ENCODE data around the gene YTHDF1.

The YTHDF1 gene

GRCh38 chr20:63248835-63249591 is 33.1 kb upstream of the YTHDF1 start:
- no peak for DNase-seq (ENCODE audit: low read depth)

DNA sequence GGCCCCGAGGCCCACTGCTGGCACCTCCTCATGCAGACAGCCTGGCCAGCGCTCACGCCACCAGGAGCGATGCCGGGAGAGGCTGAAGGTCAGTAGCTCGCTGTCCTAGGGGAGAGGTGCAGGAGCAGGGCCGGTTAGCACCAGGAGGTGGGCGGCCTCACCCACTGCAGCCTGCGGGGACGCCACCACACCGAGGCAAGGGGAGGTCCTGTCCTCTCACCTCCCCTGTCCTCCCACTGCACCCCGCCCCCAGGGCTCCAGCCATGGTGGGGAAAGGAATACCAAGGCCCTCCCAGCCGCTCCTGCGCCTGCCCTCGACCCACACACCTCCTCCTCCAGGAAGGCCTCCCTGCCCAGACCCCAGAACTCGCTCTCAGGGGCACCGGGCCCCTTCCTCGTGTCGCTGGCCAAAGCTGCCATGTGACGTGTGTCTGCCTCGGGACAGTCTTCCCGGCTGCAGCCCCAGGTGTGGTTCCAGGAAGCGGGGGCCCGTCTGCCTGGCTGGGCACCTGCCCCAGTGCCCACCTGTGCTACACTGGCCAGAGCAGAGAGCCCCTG is 31.8 kb upstream of the YTHDF1 start:
- no peak for DNase-seq (ENCODE audit: low read depth)

GRCh38 chr20:63246490-63247288 is 30.8 kb upstream of the YTHDF1 start:
- no peak for DNase-seq (ENCODE audit: low read depth)

DNA sequence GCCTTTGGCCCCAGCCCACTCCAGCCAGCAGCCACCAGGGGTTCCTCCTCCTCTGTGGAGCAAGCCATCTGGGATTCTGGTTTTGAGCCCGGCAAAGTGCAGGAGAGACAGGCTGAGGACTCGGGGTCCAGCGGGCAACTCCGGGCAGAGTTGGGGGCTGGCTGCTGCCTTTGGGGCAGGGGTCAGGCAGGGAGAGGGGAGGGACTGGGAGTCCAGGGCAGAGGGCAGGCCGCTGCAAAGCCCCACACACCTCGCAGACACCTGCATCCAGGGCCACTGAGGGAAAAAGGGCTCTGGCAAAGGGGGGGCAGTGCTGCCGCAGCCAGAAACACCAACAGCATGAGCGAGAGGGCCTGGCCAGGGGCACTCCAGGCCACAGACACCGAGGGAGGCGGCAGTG is 28.5 kb upstream of the YTHDF1 start:
- no peak for DNase-seq (ENCODE audit: low read depth)

- no peak for DNase-seq (ENCODE audit: low read depth)
These were observed 27.8 kb upstream of the YTHDF1 start for GRCh38 chr20:63243604-63244247.

DNA sequence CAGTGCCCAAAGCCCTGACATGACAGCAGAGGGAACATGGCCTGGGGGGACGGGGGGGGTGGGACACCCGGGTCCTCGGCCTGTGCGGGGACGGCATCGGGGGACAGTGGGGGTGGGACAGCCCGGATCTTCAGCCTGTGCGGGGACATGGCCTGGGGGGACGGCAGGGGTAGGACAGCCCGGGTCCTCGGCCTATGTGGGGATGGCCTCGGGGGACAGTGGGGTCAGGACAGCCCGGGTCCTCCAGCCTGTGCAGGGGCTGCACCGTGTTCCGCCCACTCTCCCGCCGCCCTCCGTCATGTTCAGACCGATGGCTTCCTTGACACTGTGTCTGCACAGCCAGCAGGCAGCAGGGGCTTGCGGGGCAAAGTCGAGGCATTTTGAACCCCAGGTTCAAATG is 26.8 kb upstream of the YTHDF1 start:
- DNase-seq (ENCODE audit: low read depth), result no peak

DNA sequence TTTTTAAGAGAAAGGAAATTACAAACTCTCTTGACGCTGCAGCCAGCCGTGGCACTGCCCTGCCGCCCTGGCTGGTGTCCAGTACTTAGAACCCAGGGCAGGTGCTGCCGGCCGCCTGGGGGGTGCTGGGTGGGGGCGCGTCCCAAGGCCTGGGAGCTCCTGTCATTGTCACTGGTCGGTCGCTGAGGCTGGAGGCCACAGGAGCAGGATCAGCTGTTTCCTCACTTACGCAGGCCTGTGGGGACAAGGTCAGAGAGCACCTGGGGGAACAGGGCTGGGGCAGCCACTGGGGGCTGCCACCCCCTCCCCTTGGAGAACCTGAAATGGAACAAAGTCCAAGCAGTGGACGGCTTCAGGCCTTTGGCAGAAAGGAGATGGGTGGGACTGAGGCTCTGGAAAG is 25.3 kb upstream of the YTHDF1 start:
- DNase-seq (ENCODE audit: low read depth), result no peak

DNA sequence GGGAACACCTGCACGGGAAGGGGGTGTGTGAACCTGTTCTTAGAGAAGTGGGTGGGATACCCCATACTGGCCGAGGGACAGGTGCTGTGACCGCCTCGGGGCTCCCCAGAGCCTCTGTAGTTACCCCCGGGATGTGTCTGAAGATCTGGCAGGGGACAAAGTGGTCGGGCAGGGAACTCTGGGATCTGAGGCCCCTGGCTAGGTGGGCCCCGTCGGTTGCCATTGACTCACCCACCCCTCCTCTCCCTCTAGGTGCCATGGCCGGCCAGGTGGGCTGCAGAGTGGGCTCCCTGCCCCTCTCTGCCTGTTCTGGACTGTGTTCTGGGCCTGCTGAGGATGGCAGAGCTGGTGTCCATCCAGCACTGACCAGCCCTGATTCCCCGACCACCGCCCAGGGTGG is 24.1 kb upstream of the YTHDF1 start:
- DNase-seq (ENCODE audit: low read depth), result no peak

DNA sequence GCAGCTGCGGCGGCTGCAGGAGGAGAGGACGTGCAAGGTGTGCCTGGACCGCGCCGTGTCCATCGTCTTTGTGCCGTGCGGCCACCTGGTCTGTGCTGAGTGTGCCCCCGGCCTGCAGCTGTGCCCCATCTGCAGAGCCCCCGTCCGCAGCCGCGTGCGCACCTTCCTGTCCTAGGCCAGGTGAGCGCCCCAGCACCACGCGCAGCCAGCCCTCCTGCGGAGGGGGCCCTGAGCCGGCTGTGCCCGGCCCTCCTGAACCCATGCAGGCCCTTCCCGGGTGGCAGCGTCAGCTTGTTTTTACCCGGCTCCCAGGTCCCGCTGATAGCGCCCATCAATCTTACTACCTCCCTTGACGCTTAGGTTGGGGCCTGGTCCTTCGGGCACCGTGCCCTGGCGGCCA is 23.5 kb upstream of the YTHDF1 start:
- DNase-seq (ENCODE audit: low read depth), result no peak

GRCh38 chr20:63238514-63239125 is 22.7 kb upstream of the YTHDF1 start:
- DNase-seq (ENCODE audit: low read depth), result no peak

GRCh38 chr20:63238031-63238430 is 22.1 kb upstream of the YTHDF1 start:
- DNase-seq (ENCODE audit: low read depth), result no peak

DNA sequence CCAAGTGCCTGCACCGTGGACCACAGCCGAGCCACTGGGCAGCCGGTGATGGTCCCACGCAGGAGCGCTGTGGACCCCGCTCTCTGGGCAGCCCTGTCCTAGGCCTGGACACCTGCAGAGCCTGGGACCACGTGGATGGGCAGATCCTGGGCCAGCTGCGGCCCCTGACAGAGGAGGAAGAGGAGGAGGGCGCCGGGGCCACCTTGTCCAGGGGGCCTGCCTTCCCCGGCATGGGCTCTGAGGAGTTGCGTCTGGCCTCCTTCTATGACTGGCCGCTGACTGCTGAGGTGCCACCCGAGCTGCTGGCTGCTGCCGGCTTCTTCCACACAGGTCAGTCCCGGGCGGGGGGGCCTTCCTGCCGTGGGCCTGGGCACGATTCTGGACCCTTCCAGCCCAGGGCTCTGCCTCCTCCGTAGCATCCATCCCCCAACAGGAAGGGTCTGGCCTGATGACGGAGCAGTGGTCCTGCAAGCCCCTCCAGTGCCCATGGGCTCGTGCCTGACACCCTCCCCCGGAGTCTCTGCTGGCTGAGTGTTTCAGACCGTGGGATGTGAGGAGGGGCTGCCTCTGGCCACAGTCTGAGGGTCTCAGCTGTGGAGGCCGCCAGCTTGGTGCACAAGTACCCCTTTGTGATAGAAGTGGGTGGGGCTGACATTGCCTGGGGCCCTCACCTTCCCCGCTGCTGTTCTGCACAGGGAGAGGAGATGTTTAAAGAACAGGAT is 20.3 kb upstream of the YTHDF1 start:
- no peak for DNase-seq (ENCODE audit: low read depth)

GRCh38 chr20:63235399-63235983 is 19.6 kb upstream of the YTHDF1 start, which contains the start of gene BIRC7:
Gene BIRC7, plus strand, starts transcription at chr20:63235905. Its CDS starts 192 bp downstream, at chr20:63236097.
- no peak for DNase-seq (ENCODE audit: low read depth)

DNA sequence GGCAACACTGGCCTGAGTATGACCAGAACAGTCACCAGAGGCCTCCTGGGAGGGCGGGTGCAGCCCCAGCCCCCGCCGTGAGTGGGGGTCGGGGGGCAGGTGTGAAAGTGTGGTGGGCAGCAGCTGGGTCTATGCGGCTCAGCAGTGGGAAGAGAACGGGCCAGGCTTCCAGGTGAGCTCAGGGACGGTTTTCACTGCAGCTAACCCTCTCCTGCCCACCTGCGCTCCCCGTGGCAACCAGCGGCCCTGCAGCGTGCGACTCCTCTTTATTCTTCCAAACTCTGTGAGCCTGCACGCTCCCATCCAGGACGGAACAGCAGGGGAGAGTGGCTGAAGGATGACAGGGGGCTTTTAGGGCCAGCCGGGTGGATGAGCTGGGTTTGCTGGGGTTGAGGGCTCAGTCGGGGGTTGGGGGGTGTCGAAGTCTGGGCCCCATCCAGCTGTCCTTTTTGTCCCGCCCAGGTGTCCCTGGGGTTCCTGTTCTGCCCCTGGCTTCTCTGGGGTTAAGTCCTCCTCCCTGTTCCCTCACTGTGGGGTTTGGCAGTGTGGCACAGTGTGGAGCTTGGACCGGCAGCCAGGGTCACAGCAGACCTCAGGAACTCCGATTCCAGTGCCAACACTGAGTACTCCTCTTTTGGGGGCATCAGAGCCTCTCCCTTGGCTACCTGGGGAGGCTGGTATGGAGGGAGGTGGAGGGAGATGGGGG is 18.9 kb upstream of the YTHDF1 start:
- DNase-seq (ENCODE audit: low read depth), result no peak

DNA sequence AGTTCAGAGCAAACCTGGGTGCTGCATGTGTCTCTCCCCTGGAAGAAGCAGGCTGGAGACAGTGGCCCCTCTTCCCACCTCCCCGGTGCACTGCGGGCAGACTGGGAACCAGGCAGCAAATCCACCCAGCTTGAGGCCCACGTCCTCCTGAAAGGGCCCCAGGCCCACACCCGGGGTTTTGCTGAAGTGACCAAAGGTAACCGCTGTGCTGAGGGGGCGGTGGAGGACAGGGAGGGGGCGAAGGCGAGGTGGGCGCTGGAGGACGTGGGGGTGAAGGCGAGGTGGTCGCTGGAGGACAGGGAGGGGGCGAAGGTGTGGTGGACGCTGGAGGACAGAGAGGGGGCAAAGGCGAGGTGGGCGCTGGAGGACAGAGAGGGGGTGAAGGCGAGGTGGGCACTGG is 18.0 kb upstream of the YTHDF1 start:
- DNase-seq (ENCODE audit: low read depth), result no peak

GRCh38 chr20:63233061-63233344 is 17.1 kb upstream of the YTHDF1 start:
- no peak for DNase-seq (ENCODE audit: low read depth)

GRCh38 chr20:63232235-63233060 is 16.5 kb upstream of the YTHDF1 start:
- no peak for DNase-seq (ENCODE audit: low read depth)

DNA sequence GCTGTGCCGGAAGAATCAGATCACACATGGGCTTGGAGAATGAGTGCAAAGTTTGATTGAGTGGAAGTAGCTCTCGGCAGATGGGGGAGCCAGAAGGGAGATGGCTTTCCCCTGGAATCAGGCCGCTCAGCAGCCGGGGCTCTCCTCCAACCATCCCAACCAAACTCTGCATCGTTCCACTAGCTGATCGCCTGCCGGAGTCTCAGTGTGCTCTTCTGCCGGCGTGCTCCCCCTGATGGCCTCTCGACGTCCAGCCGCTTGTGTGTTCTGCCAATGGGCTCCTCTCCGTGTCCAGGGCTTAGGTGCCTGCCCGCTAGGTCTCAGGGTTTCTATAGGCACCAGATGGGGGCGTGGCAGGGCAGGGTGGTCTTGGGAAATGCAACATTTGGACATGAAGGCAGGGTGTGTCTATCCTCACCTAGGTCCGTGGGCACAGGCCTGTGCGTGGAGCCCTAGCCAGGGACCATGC is 14.9 kb upstream of the YTHDF1 start:
- DNase-seq (ENCODE audit: low read depth), result no peak

DNA sequence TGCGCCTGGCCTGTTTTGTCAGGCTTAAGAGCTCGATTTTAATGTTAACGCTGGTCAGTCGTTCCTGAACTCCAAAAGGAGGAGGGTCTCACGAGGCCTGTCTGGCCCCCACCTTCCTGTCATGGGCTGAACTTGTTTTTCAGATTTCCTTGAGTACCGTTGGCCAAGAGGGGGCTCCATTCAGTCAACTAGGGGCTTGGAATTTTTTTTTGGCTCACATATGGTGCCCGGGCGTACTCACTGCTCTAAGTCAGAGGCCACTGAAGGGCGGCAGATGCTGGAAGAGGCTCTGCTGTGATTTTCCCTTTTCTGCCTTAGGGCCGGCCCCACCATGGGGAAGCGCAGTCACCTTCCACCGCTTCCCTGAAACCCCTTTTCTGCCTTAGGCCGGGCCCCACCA is 12.9 kb upstream of the YTHDF1 start:
- DNase-seq (ENCODE audit: low read depth), result no peak

GRCh38 chr20:63227260-63227659 is 11.3 kb upstream of the YTHDF1 start:
- DNase-seq (ENCODE audit: low read depth), result no peak
